ENCODE measurements around the gene SNTG2. TPM values are rescaled to one million over a fixed set of nuclear protein-coding genes. Genes with fewer than 3 reads are reported as not detected.

The SNTG2 gene
- total and polyA plus RNA-seq, 12 donors: 0.39 to 2.8 (median 1.0) TPM; not detected in 1

DNA sequence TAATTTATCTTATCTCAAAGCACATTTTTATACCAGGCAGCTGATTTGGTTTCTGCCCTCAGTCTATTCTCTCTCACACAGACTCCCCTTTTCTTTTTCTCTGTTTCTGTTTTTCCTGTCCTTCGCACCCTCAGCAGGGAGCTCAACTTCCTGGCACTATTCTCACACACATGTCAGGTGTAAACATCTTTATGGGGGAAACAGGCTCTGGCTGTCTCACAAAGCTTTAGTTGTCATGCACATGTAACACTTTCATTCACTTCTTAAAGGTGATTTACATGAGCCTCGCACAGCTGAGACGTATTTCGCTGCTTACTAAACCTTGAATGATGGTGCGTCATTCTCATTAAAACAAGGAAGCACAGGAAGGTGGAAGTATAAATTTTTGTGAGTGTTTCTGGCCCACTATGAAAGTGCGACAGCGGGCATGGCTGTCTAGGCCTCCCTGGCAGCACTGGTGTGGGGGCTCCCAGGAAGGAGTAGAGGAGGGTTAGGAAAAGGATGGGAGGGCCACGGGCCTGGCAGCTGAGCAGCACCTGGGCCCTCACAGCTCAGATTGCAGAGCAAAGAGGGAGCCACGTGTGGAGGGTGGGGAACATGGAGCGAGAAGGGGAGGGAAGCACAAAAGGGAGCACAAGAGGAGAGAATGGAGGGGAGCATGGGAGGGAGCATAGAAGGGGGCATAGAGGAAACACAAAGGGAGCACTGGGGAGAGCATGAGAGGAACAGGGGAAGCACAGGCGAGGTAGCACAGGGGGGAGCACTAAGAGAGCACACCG lies 46.2 kb upstream of the SNTG2 start:
- intact Hi-C loops (cut with DNase I): no loop called here
- DNase-seq: no peak
- Histone ChIP-seq H3K4me3 (no peak overlapping the region), H3K27me3 (peaks cover 0 to 43% (median 22%) of the 10 kb centered on the region in 7 donors), H3K9me3 (peaks cover 0 to 17% (median 4%) of the 10 kb centered on the region in 11 donors), H3K36me3 (no peaks in the 10 kb centered on the region), H3K27ac (no peak overlapping the region), H3K4me1 (no peaks in the 10 kb centered on the region)
- WGBS, 2 donors: 53% methylated on average over 12 of the region's 12 CpGs
- no peak for ATAC-seq
- TF ChIP-seq, protein P1, sequence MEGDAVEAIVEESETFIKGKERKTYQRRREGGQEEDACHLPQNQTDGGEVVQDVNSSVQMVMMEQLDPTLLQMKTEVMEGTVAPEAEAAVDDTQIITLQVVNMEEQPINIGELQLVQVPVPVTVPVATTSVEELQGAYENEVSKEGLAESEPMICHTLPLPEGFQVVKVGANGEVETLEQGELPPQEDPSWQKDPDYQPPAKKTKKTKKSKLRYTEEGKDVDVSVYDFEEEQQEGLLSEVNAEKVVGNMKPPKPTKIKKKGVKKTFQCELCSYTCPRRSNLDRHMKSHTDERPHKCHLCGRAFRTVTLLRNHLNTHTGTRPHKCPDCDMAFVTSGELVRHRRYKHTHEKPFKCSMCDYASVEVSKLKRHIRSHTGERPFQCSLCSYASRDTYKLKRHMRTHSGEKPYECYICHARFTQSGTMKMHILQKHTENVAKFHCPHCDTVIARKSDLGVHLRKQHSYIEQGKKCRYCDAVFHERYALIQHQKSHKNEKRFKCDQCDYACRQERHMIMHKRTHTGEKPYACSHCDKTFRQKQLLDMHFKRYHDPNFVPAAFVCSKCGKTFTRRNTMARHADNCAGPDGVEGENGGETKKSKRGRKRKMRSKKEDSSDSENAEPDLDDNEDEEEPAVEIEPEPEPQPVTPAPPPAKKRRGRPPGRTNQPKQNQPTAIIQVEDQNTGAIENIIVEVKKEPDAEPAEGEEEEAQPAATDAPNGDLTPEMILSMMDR (IDR thresholded peaks at IDR 0.05): no peak

- Histone ChIP-seq H3K36me3 (no peaks in the 10 kb centered on the region), H3K9me3 (peaks cover 0 to 9% (median 0%) of the 10 kb centered on the region in 11 donors), H3K27ac (no peak overlapping the region), H3K4me3 (no peak overlapping the region), H3K4me1 (no peaks in the 10 kb centered on the region), H3K27me3 (peaks cover 0 to 43% (median 22%) of the 10 kb centered on the region in 7 donors)
- DNase-seq: no peak
- no peak for ATAC-seq
- intact Hi-C loops (cut with DNase I): no loop called here
- TF ChIP-seq, protein P1 (IDR thresholded peaks at IDR 0.05): no peak
- 79% methylated on average over 12 of the region's 12 CpGs for WGBS, 2 donors
These were observed 45.4 kb upstream of the SNTG2 start for GRCh38 chr2:905091-905832.

GRCh38 chr2:905833-906140 lies 44.9 kb upstream of the SNTG2 start:
- TF ChIP-seq, protein P1 (IDR thresholded peaks at IDR 0.05): no peak
- no peaks in the 10 kb centered on the region for H3K36me3 ChIP-seq
- H3K27me3 ChIP-seq: peaks cover 0 to 43% (median 22%) of the 10 kb centered on the region in 7 donors
- no peaks in the 10 kb centered on the region for H3K4me1 ChIP-seq
- 74% methylated on average over 5 of the region's 5 CpGs for WGBS, 2 donors
- intact Hi-C loops (cut with DNase I): no loop called here
- no peak overlapping the region for H3K27ac ChIP-seq
- H3K4me3 ChIP-seq: no peak overlapping the region
- H3K9me3 ChIP-seq: peaks cover 0 to 8% (median 0%) of the 10 kb centered on the region in 11 donors
- no peak for ATAC-seq
- no peak for DNase-seq

DNA sequence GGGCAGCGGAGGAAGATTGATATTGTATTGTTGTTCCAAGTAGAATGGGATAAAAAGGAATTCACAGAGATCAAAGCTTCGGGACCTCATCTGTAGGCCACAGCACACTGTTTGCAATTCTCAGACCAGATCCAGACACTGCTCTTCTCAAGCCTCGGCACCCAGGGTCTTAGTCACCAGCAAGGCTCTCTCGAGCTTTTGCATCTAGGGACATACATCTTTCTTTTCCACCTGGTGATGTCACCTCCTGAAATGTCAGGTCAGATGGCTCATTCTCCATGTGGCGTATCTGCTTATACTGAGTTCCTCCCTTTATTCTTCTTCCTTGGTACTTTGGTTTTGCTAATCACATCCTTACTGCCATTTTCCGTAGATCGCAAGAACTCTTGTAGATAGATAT lies 42.9 kb upstream of the SNTG2 start:
- DNase-seq: no peak
- Histone ChIP-seq H3K27me3 (peaks cover 0 to 46% (median 22%) of the 10 kb centered on the region in 7 donors), H3K9me3 (peaks cover 0 to 2% (median 0%) of the 10 kb centered on the region in 11 donors), H3K4me1 (no peaks in the 10 kb centered on the region), H3K4me3 (no peak overlapping the region), H3K36me3 (no peaks in the 10 kb centered on the region), H3K27ac (no peak overlapping the region)
- no peak for ATAC-seq
- TF ChIP-seq, protein P1 (IDR thresholded peaks at IDR 0.05): no peak
- intact Hi-C loops (cut with DNase I): no loop called here
- 78 to 88% methylated on average over 7 of the region's 7 CpGs for WGBS, 2 donors
